GM12891 (cell line): Measurements from ENCODE around the gene SLC8A2.

Source experiments
- DNase-seq: peaks from one replicate; pipeline ENCODE4 v3.0.0; 2011; ENCODE audit warnings: low spot score; ENCODE audit not compliant: insufficient read length
- FAIRE-seq: peaks from 2 replicates; lab custom pipeline; 2011; peaks lifted over from hg19 to GRCh38; lab: Jason Lieb, UNC
- PAX5 ChIP-seq: IDR thresholded peaks from 2 replicates; pipeline ENCODE4 v1.6.1; 2011; ENCODE audit warnings: low read length, moderate library complexity, mild to moderate bottlenecking; ENCODE audit not compliant: insufficient read depth, severe bottlenecking
- POLR2A ChIP-seq: IDR thresholded peaks from 2 replicates; pipeline ENCODE4 v1.6.1; 2011; ENCODE audit warnings: low read depth, low read length, control low read depth
- POLR2AphosphoS5 ChIP-seq: IDR thresholded peaks from 2 replicates; pipeline ENCODE4 v1.6.1; 2011; ENCODE audit warnings: low read depth, low read length, control low read depth
- POU2F2 ChIP-seq: IDR thresholded peaks from 2 replicates; pipeline ENCODE4 v1.6.1; 2011; ENCODE audit warnings: low read depth, mild to moderate bottlenecking, control low read depth, low read length, moderate library complexity
- SPI1 ChIP-seq: IDR thresholded peaks from 2 replicates; pipeline ENCODE4 v1.6.1; 2011; ENCODE audit warnings: low read depth, low read length, control low read depth
- TAF1 ChIP-seq: IDR thresholded peaks from 2 replicates; pipeline ENCODE4 v1.6.1; 2011; ENCODE audit warnings: low read depth, low read length, control low read depth

SLC8A2 gene

GRCh38 chr19:47512183-47512947, 40.7 kb upstream of the SLC8A2 start:
- TF ChIP-seq PAX5 = no peak
- TF ChIP-seq TAF1 = no peak
- no peak for TF ChIP-seq SPI1
- TF ChIP-seq POU2F2 = no peak
- no peak for TF ChIP-seq POLR2AphosphoS5
- no peak for TF ChIP-seq POLR2A
- DNase-seq = no peak
- FAIRE-seq = no peak

DNA sequence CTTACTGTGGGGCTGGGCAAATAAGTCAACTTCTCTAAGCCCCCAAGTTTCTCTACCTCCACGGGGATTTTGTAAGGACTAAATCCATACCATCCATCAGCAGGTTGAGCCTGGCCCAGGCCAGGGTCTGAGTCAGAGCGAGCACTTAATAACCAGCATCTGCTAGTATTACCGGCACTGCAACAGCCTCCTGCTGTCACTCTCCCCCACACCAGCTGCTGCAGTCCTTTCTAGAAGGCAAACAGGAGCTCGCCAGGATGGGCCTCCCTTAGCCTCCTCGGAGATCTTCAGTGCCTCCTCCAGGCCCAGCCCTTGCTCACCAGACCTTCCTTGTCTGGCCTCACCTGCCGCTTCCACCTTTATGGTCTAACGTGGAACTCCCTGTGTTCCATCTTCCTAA, 40.0 kb upstream of the SLC8A2 start:
- no peak for FAIRE-seq
- TF ChIP-seq SPI1 (no peak), POLR2AphosphoS5 (no peak), POU2F2 (no peak), POLR2A (no peak), TAF1 (no peak), PAX5 (no peak)

DNA sequence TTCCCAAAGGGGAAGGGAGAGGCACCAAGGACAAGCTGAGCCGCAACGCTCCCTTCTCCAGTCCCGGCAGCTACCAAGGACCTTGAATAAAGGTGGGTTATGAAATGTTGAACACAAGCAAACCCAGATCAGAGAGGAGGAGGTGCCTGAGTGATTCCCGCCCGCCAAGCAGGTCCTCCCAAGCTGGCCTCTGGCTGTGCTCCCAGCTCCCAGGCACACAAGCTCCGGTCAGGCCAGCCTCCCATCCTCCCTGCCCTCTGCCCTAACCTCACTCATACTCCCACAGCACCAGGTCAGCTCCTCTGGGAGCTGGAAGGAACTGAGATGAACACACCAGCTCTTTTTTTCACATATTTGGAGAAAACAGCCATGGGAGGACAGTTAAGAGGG, 39.4 kb upstream of the SLC8A2 start:
- TF ChIP-seq TAF1 = no peak
- no peak for TF ChIP-seq POLR2A
- TF ChIP-seq POLR2AphosphoS5 = no peak
- no peak for TF ChIP-seq POU2F2
- no peak for TF ChIP-seq SPI1
- no peak for TF ChIP-seq PAX5
- FAIRE-seq = no peak
- no peak for DNase-seq

More for the DNA sequence above, 40.0 kb upstream of the SLC8A2 start:
- DNase-seq = no peak

- DNase-seq (no peak), FAIRE-seq (no peak)
- TF ChIP-seq PAX5 (no peak), POLR2A (no peak), SPI1 (no peak), TAF1 (no peak), POLR2AphosphoS5 (no peak), POU2F2 (no peak)
Measured at GRCh38 chr19:47510516-47511127, 38.9 kb upstream of the SLC8A2 start.

GRCh38 chr19:47509973-47510372, 38.3 kb upstream of the SLC8A2 start:
- DNase-seq (no peak), FAIRE-seq (no peak)
- TF ChIP-seq POLR2A (no peak), POLR2AphosphoS5 (no peak), TAF1 (no peak), POU2F2 (no peak), PAX5 (no peak), SPI1 (no peak)

DNA sequence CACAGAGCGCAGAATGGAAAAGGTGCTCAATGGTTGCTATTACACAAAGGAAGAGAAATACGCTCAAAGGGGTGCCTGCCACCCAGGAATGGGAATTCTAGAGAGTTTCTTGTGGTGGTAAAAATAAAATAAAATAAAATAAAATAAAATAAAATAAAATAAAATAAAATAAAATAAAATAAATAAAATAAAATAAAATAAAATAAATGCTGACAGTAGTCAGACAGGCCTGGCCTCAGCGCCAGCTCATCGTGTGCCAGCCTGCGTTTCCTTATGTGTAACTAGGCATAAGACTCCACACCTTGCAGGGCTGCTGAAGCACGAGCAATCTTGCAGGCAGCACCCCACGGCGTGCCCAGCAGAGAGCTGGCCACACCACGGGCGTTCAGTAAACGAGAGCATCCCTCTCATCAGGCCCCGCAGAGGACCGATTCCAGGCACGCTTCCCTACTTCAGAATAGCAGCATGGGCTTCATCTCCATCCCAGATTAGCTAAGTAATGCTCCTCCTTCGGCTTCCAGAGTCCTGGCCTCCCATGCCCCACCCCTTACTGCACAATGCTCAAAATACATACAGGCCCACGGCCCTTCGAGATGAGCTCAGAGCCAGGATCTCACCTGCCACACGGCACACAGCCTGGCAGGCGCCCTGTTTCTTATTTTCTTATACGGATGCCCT, 37.6 kb upstream of the SLC8A2 start:
- TF ChIP-seq PAX5 (no peak), POLR2AphosphoS5 (no peak), TAF1 (no peak), SPI1 (no peak), POLR2A (no peak), POU2F2 (no peak)
- FAIRE-seq = no peak

DNA sequence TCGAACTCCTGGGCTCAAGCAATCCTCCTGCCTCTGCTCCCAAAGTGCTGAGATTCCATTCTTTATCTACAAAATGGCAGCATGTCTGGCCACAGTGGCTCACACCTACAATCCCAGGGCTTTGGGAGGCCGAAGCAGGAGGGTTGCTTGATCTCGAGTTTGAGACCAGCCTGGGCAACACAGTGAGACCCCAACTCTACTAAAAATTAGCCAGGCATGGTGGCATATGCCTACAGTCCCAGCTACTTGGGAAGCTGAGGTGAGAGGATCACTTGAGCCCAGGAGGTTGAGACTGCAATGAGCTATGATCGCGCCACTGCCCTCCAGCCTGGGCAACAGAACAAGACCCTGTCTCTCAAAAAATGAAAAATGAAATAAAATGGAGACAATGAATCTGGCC, 37.0 kb upstream of the SLC8A2 start:
- DNase-seq = no peak
- FAIRE-seq = no peak
- no peak for TF ChIP-seq POU2F2
- TF ChIP-seq TAF1 = no peak
- TF ChIP-seq POLR2A = no peak
- TF ChIP-seq POLR2AphosphoS5 = no peak
- no peak for TF ChIP-seq SPI1
- TF ChIP-seq PAX5 = no peak

More for the DNA sequence above, 37.6 kb upstream of the SLC8A2 start:
- DNase-seq = no peak

GRCh38 chr19:47507924-47508553, 36.3 kb upstream of the SLC8A2 start:
- FAIRE-seq (no peak), DNase-seq (no peak)
- TF ChIP-seq POU2F2 = no peak
- no peak for TF ChIP-seq PAX5
- TF ChIP-seq SPI1 = no peak
- TF ChIP-seq TAF1 = no peak
- no peak for TF ChIP-seq POLR2A
- TF ChIP-seq POLR2AphosphoS5 = no peak
